HEK293T (cell line): Measurements from ENCODE around the gene SLC37A1.

Experiments
- CTBP1 ChIP-seq: fragments of 450-650 bp; IDR thresholded peaks from 2 replicates; pipeline ENCODE4 v1.6.1; 2016; ENCODE audit warnings: borderline replicate concordance
- ELF4 ChIP-seq: fragments of 450-650 bp; IDR thresholded peaks from 2 replicates; pipeline ENCODE4 v1.6.1; 2017; ENCODE audit warnings: antibody characterized with exemption
- FOXA1 ChIP-seq: fragments of 450-650 bp; IDR thresholded peaks from 2 replicates; pipeline ENCODE4 v1.6.1; 2016; ENCODE audit warnings: mild to moderate bottlenecking
- FOXM1 ChIP-seq: fragments of 450-650 bp; IDR thresholded peaks from 2 replicates; pipeline ENCODE4 v1.6.1; 2017; ENCODE audit warnings: mild to moderate bottlenecking, borderline replicate concordance
- HDGF ChIP-seq: fragments of 450-650 bp; IDR thresholded peaks from 2 replicates; pipeline ENCODE4 v1.6.1; 2017; ENCODE audit warnings: antibody characterized with exemption, borderline replicate concordance
- SUZ12 ChIP-seq: fragments of 450-650 bp; IDR thresholded peaks from 2 replicates; pipeline ENCODE4 v1.6.1; 2016; ENCODE audit warnings: mild to moderate bottlenecking
- TARDBP ChIP-seq: fragments of 450-650 bp; IDR thresholded peaks from 2 replicates; pipeline ENCODE4 v1.6.1; 2016
- ZNF384 ChIP-seq: fragments of 450-650 bp; IDR thresholded peaks from 2 replicates; pipeline ENCODE4 v1.6.1; 2016
- TF ChIP-seq, protein P1 (sequence below): fragments of 450-650 bp; IDR thresholded peaks from 2 replicates; pipeline ENCODE4 v1.6.1; 2016

DNA sequence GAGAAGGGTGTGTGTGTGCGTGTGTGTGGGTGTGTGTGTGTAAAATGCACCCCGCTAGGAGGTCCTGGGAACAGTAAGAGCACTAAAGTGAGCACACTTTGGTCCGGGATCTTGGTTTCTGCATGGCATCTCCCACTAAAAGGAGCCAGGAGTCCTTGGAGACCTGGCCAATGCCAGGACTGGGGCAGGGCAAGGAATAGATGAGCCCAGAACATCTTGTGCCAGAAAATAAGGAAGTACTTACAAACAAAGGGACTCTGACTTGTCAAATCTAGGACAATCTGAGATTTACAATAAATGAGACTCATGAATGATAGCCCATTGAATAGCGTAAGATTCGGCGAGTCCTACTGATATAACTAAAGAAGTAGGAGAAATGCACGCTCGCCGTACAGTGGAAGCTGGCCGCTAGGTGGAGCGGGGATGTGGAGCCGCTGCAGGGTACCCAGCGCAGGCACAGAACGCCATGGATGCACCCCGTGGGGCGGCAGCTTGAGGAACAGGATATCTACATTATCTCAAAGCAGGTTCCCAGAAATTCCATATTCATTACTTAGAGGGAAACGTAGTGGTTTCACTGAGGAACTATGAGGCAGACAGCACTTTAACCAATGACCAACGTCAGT lies 7.1 kb downstream of the SLC37A1 start:
- TF ChIP-seq HDGF (no peak), SUZ12 (no peak), ELF4 (no peak), FOXM1 (no peak), FOXA1 (no peak), TARDBP (no peak), CTBP1 (no peak), ZNF384 (no peak)
- TF ChIP-seq, protein P1, sequence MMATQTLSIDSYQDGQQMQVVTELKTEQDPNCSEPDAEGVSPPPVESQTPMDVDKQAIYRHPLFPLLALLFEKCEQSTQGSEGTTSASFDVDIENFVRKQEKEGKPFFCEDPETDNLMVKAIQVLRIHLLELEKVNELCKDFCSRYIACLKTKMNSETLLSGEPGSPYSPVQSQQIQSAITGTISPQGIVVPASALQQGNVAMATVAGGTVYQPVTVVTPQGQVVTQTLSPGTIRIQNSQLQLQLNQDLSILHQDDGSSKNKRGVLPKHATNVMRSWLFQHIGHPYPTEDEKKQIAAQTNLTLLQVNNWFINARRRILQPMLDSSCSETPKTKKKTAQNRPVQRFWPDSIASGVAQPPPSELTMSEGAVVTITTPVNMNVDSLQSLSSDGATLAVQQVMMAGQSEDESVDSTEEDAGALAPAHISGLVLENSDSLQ, result no peak
